Prostate gland (tissue), 2 donors: ENCODE measurements around the gene NEK7.

ENCODE experiments used
- CTCF ChIP-seq, 4 experiments: fragments of 200-600 bp in 2 of 4; fragments of 450-650 bp in 2 of 4; sonication (generic) in 2 of 4; IDR thresholded peaks; 1 replicate in 3 of 4; 2 replicates in 1 of 4; pipeline ENCODE4 v1.5.1; 2016 to 2019; ENCODE audit warnings: antibody characterized with exemption in 4 of 4, mild to moderate bottlenecking in 2 of 4, moderate library complexity in 2 of 4
- POLR2A ChIP-seq: fragments of 450-650 bp; IDR thresholded peaks from one replicate; pipeline ENCODE4 v1.6.1; 2016; ENCODE audit warnings: antibody characterized with exemption, mild to moderate bottlenecking

GRCh38 chr1:198185759-198186158, 29.0 kb downstream of the NEK7 start:
- no peak for TF ChIP-seq CTCF (IDR thresholded peaks at IDR 0.05)
- no peak for TF ChIP-seq POLR2A
